NCI-H526 treated with DMSO at 0.1 percent for 48 hours (cell line): ENCODE results near the gene OR4F15.
"Not testable (repeated sequence)": the region's sequence is repeated elsewhere in the genome, so short reads cannot be mapped to it uniquely, and the experiment has no call there.

ENCODE experiments used
- DNase-seq: peaks from one replicate; lab custom pipeline; 2025; lab: John Stamatoyannopoulos, UW

OR4F15 gene, protein sequence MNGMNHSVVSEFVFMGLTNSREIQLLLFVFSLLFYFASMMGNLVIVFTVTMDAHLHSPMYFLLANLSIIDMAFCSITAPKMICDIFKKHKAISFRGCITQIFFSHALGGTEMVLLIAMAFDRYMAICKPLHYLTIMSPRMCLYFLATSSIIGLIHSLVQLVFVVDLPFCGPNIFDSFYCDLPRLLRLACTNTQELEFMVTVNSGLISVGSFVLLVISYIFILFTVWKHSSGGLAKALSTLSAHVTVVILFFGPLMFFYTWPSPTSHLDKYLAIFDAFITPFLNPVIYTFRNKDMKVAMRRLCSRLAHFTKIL

DNA sequence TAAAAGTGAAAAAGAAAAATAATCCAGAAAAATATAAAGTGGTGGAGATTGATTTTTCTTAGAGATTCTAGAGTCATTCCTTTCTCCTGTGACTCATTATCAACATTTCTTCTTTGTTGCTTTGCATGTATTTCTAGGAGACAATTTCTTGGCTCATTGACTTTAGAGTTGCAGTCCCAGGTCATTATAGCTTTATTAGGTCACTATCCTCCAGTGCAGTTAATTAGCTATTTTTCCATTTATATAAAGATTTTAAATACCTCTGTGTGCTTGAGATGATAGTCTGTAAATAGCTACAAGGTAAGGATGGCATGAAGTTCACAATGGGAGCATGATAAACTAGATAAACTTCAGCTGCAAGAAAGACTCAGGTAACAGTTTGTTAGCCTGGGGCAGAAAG lies at the start of gene OR4F15:
OR4F15 (plus strand) TSS at position 301 of the 400 bp plus-strand sequence. CDS start 5,985 bp downstream, outside the sequence.
- DNase-seq = no peak

DNA sequence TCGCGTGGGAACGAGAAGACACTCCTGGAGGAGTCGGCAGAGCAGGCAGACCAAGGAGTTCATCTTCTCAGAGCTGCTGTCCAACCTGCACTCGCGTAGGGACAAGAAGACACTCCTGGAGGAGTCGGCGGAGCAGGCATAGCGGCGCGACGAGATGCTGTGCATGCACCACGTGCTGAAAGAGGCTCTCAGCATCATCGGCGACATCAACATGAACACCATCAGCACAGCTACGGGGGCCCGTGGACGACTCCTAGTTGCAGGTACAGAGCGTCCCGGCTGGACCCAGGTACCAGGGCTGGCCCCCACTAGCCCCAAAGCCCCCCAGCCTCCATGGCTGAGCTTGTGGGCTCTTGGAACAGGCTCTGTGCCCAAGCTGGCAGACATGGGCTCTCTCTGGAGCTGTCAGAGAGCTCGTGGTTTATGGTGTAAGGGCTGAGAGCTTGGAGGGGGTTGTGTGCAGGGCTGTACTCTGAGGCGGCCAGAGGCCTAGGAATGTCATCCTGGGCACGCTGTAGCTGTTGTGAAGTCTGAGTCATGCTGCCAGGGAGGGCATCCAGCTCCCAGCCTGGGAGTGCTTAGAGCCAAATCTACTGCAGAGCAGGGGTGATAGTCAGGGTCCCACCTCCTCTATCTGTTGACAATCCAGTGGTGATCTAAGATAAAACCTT lies 47.2 kb upstream of the OR4F15 start:
- not testable (repeated sequence) for DNase-seq

DNA sequence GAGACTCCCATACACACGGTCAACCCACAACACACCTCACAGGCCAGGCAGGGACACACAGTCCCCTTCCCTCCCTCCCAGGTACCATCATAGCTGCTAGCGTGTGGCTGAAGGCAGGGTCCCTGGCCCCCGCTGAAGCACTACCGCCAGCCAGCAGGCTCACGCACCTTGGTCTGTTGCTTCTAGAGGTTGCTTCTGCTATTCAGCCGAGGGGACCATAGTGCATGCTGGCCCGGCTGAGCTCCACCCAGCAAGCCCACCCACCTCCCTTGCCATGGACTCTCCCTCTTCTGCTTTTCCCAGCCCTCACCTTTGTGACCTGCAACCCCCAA lies 46.7 kb upstream of the OR4F15 start:
- DNase-seq = not testable (repeated sequence)

DNA sequence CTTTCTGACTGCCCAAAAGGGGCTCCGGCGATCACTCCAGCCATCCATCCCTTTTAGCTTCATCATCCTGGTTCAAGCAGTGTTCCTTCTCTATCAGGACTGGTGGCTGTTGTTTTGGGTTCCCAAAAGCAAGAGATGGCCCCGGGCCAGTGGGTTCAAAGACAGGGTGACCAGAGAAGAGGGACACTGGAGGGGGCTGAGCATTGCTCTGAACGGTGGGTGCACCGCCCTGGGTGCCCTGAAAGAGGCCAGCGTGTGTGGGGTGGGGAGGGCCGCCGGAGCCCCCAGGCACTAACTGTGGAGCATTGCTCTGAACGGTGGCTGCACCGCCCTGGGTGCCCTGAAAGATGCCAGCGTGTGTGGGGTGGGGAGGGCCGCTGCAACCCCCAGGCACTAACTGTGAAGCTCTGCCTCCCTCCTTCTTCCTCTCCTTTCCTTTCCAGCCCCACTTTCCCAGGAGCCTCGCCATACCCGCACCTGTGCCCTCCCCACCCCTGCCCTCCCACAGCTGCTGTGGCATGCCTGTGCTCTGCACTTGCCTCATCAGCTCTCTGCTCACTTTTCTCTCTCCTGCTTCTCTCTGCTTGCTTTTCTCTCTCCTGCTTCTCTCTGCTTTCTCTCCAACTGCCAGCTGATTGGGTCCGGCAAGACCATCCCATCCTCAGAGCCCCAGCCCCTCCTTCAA lies 46.1 kb upstream of the OR4F15 start:
- no peak for DNase-seq

DNA sequence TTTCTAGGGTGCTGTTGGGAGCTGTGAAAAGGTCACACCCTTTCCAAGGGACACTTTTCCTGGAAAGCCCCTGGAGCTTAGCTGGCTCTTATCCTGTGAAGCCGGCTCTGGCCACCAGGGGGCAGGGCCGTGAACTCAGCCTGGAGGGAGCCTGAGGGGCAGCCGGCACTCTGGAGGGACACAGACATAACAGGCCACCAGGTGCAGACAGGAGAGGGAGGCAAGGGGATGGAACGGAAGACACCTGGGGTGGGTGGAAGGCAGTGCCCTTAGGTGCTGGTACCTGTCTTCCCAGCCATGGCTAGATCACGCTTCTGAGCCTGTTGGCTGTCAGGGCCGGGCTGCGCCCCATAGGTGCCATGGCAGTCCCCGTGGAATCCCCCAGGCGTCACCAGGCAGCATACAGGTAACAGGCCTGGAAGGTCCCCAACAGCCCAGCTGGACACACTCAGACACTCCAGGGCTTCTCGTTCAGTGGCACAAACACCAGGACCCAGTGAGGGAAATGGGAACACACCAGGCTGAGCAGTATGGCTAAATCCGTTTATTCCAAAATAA lies 44.8 kb upstream of the OR4F15 start:
- not testable (repeated sequence) for DNase-seq

DNA sequence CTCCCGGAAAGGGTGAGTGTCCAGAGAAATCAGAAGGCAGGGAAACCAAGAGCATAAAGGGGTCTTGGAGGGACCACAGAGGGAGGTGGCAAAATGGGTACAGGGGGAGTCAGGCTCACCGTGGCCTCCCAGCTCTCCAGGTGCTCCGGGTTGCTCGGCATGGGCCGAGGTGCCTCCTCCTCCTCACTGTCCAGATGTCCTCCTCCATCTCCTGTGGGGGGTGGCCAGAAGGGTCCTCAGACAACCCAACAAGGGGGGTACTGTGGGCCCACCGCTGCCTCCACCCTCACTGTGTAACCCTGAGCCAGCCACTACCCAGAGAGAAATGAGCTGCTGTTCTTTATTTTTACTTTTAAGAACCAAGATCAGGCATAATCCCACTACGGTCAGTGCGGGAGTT lies 39.1 kb upstream of the OR4F15 start:
- no peak for DNase-seq

DNA sequence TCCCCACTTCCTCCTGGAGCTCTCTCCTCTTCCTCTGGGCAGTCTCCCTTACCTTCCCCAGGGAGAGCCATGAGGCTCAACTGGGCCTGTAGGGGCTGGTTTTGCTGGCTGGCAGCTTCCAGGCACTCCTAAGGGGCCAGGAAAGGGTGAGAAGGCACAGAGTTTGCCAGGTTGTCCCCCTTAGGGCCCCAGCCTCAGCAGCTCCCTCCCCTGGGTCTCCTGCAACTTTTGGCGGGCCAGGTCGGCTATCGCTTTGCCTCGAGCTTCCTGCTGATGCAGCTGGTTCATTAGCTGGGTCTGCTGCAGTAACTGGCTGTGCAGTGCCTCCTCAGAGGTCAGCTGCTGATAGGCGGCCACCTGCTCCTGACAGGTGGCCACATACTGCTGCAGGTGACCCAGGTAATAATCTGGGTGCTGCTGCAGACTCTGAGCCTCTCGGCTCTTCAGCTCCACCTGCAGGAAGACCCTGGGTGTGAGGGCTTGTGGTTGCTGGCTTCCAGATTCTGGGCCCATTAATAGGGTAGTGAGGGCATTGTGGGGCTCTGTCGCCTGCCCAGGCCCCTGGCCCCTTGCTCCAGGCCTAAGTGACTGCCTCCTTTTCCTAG lies 38.4 kb upstream of the OR4F15 start:
- peak; percentile 5 for DNase-seq

DNA sequence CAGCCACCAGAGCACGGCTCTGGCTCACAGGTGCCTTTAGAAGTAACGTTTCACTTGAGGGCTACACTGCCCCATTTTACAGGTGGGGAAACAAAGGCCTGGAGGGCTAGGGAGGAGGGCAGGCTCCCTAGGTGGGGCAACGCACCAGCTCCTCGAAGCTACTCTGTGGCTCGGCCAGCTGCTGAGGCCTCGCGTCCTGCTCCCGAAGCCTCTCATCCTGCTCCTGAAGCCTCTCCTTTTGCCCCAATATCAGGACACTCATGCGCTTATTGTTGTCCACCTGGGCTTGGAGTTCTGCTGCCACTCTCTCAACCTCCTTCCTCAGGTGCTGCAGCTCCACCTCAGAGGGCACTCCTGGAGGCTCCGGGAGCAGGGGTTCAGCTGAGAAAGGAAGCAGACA lies 36.9 kb upstream of the OR4F15 start:
- DNase-seq = no peak

DNA sequence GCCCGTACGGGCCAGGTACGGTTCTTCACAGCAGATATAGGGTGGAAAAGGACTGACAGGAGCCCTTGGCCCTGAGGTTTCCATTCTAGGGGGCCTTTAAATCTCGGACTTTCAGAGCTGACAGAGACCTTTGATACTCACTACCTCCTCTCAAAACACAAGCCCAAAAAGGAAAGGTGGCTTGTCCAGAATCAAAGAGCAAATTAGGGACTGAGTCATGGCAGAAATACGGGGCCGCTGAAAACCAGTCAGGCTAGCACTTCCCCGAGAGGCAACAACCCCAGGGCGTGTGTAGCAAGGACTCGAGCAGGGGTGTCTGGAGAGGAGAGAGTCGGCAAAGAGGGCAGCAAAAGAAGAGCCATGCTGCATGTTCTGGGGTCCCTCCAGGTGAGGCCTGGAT lies 33.4 kb upstream of the OR4F15 start:
- DNase-seq = not testable (repeated sequence)

DNA sequence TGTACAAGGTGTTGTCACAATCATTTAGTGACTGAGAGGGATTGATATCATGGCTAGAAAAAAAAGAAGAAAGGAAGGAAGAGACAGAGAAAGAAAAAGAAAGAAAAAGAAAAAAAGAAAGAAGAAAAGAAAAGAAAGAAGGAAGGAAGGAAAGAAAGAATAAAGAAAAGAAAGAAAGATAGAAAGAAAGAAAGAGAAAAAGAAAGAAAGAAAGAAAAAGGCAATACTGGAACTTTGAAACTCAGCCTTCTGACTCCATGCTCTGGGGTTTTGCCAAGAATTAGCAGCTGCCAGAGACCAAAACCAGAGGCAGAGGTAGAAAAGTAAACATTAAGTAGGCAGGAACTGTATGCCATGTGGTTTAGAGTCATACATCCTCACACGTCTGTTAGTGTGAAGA lies 31.8 kb upstream of the OR4F15 start:
- DNase-seq = not testable (repeated sequence)

DNA sequence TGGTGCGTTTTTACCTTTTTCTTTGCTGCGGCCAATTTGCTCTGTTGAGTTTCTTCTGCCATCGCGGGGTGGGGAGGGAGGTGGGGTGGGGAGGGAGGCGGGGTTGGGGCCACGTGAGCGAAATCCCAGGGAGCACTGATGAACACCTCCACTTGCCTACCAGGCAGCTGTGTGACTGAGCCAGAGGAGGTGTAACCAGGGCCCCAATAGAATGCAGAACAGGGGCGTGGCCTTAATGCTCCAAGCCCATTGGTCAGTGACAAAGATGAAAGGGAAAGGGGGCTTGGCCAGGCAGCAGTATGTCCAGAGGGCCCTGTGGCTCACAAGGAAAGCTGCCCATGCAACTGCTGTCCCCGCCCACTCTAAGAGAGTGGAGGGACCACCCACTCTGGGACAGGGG lies 30.1 kb upstream of the OR4F15 start:
- no peak for DNase-seq

DNA sequence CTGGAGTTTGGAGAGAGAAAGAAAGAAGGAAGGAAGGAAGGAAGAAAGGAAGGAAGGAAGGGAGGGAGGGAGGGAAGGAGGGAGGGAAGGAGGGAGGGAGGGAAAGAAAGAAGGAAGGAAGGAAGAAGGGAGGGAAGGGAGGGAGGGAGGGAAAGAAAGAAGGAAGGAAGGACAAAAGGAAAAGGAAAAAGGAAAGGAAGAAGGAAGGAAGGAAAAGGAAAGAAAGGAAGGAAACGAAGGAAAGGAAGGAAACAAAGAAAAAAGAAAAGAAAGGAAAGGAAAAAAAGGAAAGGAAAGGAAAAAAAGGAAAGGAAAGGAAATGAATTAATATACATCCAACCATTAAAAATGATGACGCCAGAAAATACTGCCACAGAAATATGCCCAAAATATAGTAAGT lies 27.4 kb upstream of the OR4F15 start:
- DNase-seq = no peak

DNA sequence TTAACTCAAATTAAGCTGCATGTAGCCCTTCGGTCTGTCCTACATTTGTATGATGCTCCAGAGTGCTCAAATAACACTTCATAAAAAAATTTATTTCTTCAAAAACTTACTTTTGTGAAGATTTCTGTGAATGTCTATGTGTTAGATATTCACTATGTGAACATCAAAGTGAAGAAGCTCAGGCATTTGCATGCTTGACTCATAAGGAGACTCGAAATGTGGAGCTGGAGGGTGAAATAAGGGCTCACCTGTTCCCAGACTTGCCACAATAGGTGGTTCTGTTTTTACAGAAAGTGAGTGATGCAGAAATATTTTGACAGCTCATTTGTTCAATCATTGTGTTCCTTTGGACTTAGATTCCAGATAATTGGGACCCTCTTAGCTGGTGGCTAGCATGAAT lies 25.6 kb upstream of the OR4F15 start:
- DNase-seq = not testable (repeated sequence)

DNA sequence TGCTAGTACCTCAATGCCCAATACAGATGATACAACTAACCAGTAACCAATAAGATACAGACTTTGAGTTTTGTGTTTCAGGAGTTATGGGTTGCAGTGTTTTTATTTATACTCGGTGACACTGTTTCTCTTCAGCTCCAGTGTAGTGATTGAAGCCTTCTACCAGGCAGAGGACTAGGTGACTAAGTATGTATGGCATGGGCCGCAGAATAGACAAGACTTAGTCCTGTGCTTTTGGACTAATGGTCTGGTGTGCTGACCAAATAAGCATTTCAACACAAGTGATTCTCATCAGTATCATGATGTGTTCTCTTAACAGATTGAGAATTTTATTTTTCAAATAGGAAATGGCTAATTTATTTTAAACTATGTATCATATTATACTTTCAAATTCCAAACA lies 24.0 kb upstream of the OR4F15 start:
- not testable (repeated sequence) for DNase-seq

DNA sequence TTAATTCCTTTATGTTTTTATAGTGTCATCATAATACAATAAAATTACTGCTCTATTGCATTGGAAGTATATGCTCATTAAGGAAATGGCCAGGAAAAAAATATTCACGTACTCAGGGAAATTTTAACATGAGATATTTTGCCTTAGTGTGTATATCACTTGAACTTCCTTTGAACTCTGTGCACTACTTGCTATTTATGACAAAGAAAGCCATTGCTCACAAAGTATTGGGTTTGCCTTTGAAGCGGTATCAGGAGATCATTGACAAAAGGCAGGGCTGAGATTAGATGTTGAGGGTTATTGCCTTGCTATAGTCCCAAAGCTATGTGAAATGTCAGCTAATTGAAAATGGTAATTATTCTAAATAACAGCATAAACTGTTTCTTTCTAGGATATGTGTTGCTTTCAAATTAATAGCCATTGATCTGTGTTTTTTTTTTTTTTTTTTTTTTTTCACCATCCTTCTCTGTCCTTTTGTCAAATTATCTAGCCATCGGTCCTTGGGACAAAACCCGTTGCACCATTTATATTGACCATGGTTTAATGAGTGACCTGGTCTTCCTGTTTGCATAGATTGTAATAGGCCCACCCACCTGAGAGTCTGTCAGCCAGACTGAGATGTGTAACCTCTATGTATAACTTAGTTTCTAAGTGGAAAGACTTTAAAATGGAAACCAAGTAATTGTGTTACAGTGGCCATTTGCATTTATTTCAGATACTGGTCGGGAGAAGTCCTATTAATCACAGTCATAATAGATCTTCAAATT lies 23.3 kb upstream of the OR4F15 start:
- DNase-seq = not testable (repeated sequence)

DNA sequence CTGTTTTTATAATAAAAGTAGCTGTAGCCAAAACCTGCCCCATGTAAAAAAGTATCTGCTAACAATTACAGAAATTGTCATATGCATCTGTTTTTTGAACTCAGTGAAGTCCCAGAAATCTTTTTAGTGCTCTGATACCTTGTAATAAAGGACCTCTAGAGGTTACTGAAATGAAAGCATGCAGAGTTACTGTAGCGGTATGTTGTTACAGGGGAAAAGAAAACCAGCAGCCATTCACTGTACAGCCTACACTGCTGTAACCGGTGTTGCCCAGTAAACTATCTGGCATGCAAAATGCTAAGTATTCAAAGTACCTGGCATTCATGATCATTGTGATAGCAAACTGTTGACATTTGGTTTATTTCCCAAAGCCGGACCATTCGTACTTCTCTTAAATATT lies 21.3 kb upstream of the OR4F15 start:
- not testable (repeated sequence) for DNase-seq

DNA sequence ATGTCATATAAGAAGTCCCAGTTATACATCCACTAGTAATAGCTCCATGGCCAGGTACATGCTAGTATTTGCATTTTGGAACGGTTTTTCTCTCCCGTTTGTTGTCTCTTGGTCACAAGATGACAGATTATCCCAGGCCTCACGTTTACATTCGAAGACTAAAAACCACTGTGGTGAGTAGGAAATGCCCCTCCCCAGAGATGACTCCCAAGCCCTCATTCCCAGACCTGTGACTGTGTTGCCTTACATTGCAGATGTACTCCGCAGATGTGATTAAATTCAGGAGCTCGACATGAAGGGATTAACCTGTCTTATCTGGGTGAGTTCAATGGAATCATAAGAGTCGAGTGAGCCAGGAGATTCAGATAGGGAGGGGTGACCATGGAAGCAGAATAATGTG lies 18.0 kb upstream of the OR4F15 start:
- DNase-seq = peak; percentile 58

DNA sequence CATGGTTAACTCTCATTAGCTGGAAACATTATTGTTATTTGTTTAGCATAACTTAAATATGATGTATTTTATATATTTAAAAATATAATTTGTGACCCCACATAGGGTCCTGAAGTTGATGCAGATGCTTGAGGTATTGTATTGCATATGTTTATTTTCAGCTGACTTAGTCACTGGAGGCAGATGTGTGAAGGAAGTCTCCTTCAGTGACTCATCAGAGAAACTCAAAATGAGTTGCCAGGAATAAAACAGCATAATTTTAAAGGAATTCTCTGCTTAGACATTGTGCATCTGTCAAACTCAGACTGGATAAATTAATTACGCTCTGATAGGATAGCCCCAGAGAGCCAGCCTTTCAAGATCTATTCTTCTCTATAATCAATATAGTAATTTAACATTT lies 16.5 kb upstream of the OR4F15 start:
- no peak for DNase-seq

DNA sequence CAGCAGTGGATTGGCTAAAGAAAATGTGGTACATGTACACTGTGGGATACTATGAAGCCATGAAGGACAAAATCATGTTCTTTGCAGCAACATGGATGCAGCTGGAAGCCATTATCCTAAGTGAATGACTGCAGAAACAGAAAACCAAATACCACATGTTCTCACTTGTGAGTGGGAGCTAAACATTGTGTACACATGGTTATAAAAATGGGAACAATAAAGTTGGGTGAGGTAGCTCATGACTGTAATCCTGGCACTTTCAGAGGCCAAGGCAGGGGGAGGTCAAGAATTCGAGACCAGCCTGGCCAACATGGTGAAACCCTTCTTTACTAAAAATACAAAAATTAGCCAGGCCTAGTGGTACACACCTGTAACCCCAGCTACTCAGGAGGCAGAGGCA lies 12.3 kb upstream of the OR4F15 start:
- DNase-seq = no peak

DNA sequence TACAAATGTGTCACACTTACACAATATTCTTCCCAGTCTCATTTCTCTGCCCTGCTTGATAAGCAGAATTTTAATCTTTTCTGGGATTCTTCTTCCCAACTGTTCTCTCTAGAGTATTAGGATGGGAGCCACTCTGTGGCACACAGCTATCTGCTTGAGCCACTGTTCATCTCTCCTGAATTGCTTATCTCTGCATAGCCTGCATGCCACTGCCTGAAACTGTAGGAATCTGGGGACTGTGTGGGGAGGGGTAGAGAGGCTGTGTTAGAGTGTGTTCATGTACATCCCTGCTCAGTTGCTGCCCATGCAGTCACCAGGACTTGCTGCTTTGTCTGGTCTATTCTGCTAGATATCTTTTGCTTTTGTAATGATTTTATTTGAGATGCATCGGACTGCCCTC lies 11.0 kb upstream of the OR4F15 start:
- no peak for DNase-seq

DNA sequence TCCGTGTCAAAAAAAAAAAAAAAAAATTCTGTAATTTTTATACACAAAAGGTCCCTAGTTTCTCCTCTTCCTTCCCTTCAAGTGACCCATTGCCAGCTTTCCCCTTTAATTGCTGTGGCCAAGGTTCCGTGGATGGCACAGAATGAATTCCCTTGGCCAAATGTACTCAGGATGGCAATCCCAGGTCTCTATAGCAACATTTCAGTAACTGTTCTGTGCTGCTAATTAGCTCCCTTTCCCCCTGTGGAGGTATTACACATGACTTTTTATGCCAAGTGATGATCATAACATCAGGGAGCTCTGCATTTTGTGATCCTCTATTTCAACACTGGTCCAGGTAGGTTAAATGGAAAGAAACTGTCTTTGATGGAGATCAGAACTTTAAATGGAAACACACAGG lies 8.8 kb upstream of the OR4F15 start, which contains the start of gene OR4F6:
OR4F6 (plus strand) TSS at position 301 of the 400 bp plus-strand sequence. CDS start 2,211 bp downstream, outside the sequence.
- no peak for DNase-seq

DNA sequence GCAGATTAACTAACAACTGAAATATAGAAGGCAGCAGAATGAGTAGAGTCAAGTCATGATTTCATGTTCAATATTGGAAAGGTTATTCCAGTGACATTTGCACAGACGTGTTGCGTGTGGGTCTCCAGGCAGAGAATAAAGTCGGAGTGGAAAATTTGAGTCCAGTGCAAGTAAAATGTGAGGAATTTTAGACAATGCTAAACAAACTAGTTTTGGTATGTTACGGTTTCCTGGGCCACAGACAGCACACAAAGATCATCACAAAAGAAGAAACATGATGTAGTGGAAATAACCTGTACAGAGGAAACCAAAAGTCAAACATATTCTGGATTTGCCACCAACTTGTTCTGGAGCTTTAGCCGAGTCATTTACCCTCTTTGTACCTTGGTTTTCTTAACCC lies 8.3 kb upstream of the OR4F15 start:
- DNase-seq = no peak
